Measurements from ENCODE around the gene KCNIP1.

DNA sequence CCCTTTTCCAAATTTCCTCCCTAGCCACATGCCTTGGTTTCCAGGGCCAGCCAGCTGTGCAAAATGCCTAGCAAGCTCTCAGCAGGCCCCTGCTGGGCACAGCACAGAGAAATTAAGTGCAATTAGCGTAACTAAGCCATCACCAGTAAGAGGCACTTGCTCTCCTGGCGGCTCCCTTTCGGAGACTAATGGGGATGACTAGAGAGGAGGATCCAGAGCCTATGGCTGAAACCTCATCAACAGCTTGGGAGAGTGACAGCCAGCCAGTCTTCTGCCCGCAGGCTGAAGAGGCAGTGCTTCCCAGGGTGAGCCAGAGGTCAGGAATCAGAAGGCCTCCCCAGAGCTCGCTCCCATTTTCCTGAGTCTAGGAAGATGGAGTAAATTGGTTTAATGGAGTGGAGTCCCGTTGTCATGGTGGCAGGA is 108.4 kb downstream of the KCNIP1 start:
- TF ChIP-seq CTCF (optimal IDR thresholded peaks at IDR 0.05 in 1 of 3, IDR thresholded peaks at IDR 0.05 in 1 of 3, conservative IDR thresholded peaks at IDR 0.05 in 1 of 3; ENCODE audit: extremely low read depth in 1 of 3, insufficient read depth in 2 of 3, low read length in 3 of 3) (no peak), EZH2 (IDR thresholded peaks at IDR 0.05; ENCODE audit: low read length) (no peak)

Measured in keratinocyte (primary cell).